H9 (cell line): ENCODE measurements around the gene ST8SIA5. TPM values are rescaled to one million over a fixed set of nuclear protein-coding genes. Genes with fewer than 3 reads are reported as not detected.

Experiments
- DNase-seq: peaks from one replicate; pipeline ENCODE4 v3.0.0-alpha.2; 2017
- H2AFZ ChIP-seq: one replicate; pipeline ENCODE4 v1.6.1; 2013; ENCODE audit warnings: mild to moderate bottlenecking, low read length, control low read depth, moderate library complexity
- H2AK5ac ChIP-seq: 2 replicates; pipeline ENCODE4 v1.6.1; 2013; ENCODE audit warnings: low read length, control low read depth, mixed read lengths; ENCODE audit not compliant: insufficient read length
- H2BK120ac ChIP-seq: one replicate; pipeline ENCODE4 v1.6.1; 2013; ENCODE audit warnings: low read depth, mild to moderate bottlenecking, low read length, control low read depth, inconsistent platforms; ENCODE audit not compliant: poor library complexity, severe bottlenecking
- H2BK12ac ChIP-seq: 2 replicates; pipeline ENCODE4 v1.6.1; 2013; ENCODE audit warnings: low read length, control low read depth, mixed read lengths, low read depth; ENCODE audit not compliant: insufficient read length
- H2BK15ac ChIP-seq: 2 replicates; pipeline ENCODE4 v1.6.1; 2013; ENCODE audit warnings: low read depth, low read length, control low read depth
- H2BK20ac ChIP-seq: one replicate; pipeline ENCODE4 v1.6.1; 2013; ENCODE audit warnings: low read depth, mild to moderate bottlenecking, low read length, control low read depth, inconsistent platforms; ENCODE audit not compliant: poor library complexity, severe bottlenecking
- H2BK5ac ChIP-seq: 2 replicates; pipeline ENCODE4 v1.6.1; 2013; ENCODE audit warnings: low read length, control low read depth, mixed read lengths; ENCODE audit not compliant: insufficient read length
- H3K14ac ChIP-seq: 2 replicates; pipeline ENCODE4 v1.6.1; 2013; ENCODE audit warnings: low read length, control low read depth; ENCODE audit not compliant: insufficient read depth
- H3K18ac ChIP-seq: 2 replicates; pipeline ENCODE4 v1.6.1; 2013; ENCODE audit warnings: low read depth, mild to moderate bottlenecking, mixed read lengths, low read length, control low read depth; ENCODE audit not compliant: insufficient read length
- H3K23ac ChIP-seq: 2 replicates; pipeline ENCODE4 v1.6.1; 2013; ENCODE audit warnings: low read length, control low read depth, mixed read lengths, low read depth; ENCODE audit not compliant: insufficient read length
- H3K23me2 ChIP-seq: 2 replicates; pipeline ENCODE4 v1.6.1; 2013; ENCODE audit warnings: low read depth, mild to moderate bottlenecking, mixed read lengths, low read length, control low read depth; ENCODE audit not compliant: insufficient read length, poor library complexity, severe bottlenecking
- H3K27ac ChIP-seq: 2 replicates; pipeline ENCODE4 v1.5.1; 2013; ENCODE audit warnings: low read length, control low read depth, mixed read lengths, low read depth; ENCODE audit not compliant: insufficient read length
- H3K27me3 ChIP-seq: 2 replicates; pipeline ENCODE4 v1.6.1; 2013; ENCODE audit warnings: low read length, control low read depth, inconsistent platforms; ENCODE audit not compliant: insufficient read depth
- H3K4ac ChIP-seq: 2 replicates; pipeline ENCODE4 v1.6.1; 2013; ENCODE audit warnings: low read depth, mild to moderate bottlenecking, control low read depth, inconsistent platforms, low read length, moderate library complexity
- H3K4me1 ChIP-seq: 2 replicates; pipeline ENCODE4 v1.6.1; 2013; ENCODE audit warnings: low read length, control low read depth, inconsistent platforms; ENCODE audit not compliant: insufficient read depth
- H3K4me2 ChIP-seq: 2 replicates; pipeline ENCODE4 v1.6.1; 2013; ENCODE audit warnings: low read length, control low read depth, mixed read lengths; ENCODE audit not compliant: insufficient read length, insufficient read depth
- H3K56ac ChIP-seq: 2 replicates; pipeline ENCODE4 v1.6.1; 2013; ENCODE audit warnings: low read depth, mild to moderate bottlenecking, mixed read lengths, low read length, control low read depth; ENCODE audit not compliant: insufficient read length
- H3K79me1 ChIP-seq: 2 replicates; pipeline ENCODE4 v1.6.1; 2013; ENCODE audit warnings: low read depth, mild to moderate bottlenecking, moderate library complexity, low read length, control low read depth, inconsistent platforms; ENCODE audit not compliant: insufficient read depth, poor library complexity, severe bottlenecking
- H3K79me2 ChIP-seq: 2 replicates; pipeline ENCODE4 v1.6.1; 2013; ENCODE audit warnings: low read length, control low read depth, inconsistent platforms; ENCODE audit not compliant: insufficient read depth
- H3K9ac ChIP-seq: 2 replicates; pipeline ENCODE4 v1.6.1; 2013; ENCODE audit warnings: low read length, control low read depth, mixed read lengths; ENCODE audit not compliant: insufficient read length; ENCODE audit errors: extremely low read depth
- H3K9me3 ChIP-seq: one replicate; pipeline ENCODE4 v1.6.1; 2013; ENCODE audit warnings: low read depth, low read length, inconsistent platforms; ENCODE audit not compliant: control insufficient read depth
- H3T11ph ChIP-seq: one replicate; pipeline ENCODE4 v1.6.1; 2013; ENCODE audit warnings: mild to moderate bottlenecking, low read length, control low read depth, inconsistent platforms
- H4K20me1 ChIP-seq: one replicate; pipeline ENCODE4 v1.6.1; 2013; ENCODE audit not compliant: control insufficient read depth, insufficient read length, insufficient read depth
- H4K5ac ChIP-seq: 2 replicates; pipeline ENCODE4 v1.6.1; 2013; ENCODE audit warnings: low read depth, mild to moderate bottlenecking, mixed read lengths, low read length, control low read depth; ENCODE audit not compliant: insufficient read length
- H4K8ac ChIP-seq: replicated peaks from 2 replicates; pipeline ENCODE4 v1.6.1; 2013; ENCODE audit warnings: low read length, control low read depth, mixed read lengths, low read depth; ENCODE audit not compliant: insufficient read length
- H4K91ac ChIP-seq: 2 replicates; pipeline ENCODE4 v1.6.1; 2013; ENCODE audit warnings: low read depth, mild to moderate bottlenecking, moderate library complexity, mixed read lengths, low read length, control low read depth; ENCODE audit not compliant: insufficient read length
- H3K27ac Mint-ChIP-seq, 3 experiments: 2 replicates in 2 of 3; 3 replicates in 1 of 3; pipeline ENCODE4 v1.8.0; 2020 to 2021; ENCODE audit warnings: mixed read lengths in 3 of 3, mild to moderate bottlenecking in 1 of 3, moderate library complexity in 1 of 3
- H3K27me3 Mint-ChIP-seq: 2 replicates; pipeline ENCODE4 v1.8.0; 2021; ENCODE audit warnings: low read depth, mild to moderate bottlenecking, moderate library complexity, mixed read lengths
- H3K36me3 Mint-ChIP-seq, 3 experiments: 2 replicates in 2 of 3; 3 replicates in 1 of 3; pipeline ENCODE4 v1.8.0; 2020 to 2021; ENCODE audit warnings: low read depth in 3 of 3, mixed read lengths in 3 of 3; ENCODE audit not compliant: insufficient read depth in 1 of 3
- H3K4me1 Mint-ChIP-seq, 2 experiments: 2 replicates each; pipeline ENCODE4 v1.8.0; 2020; ENCODE audit warnings: mixed read lengths in 2 of 2
- H3K4me3 Mint-ChIP-seq, 2 experiments: 2 replicates in 1 of 2; 3 replicates in 1 of 2; pipeline ENCODE4 v1.8.0; 2020 to 2021; ENCODE audit warnings: mild to moderate bottlenecking in 2 of 2, mixed read lengths in 2 of 2, moderate library complexity in 1 of 2
- H3K9me3 Mint-ChIP-seq, 2 experiments: 2 replicates in 1 of 2; 3 replicates in 1 of 2; pipeline ENCODE4 v1.8.0; 2020; ENCODE audit warnings: mild to moderate bottlenecking in 2 of 2, mixed read lengths in 2 of 2, moderate library complexity in 1 of 2
- WGBS: extraction: QIAGEN DNeasy Blood & Tissue Kit; methylation state at CpG from one replicate; pipeline ENCODE4 v1.1.7; 2013; ENCODE audit warnings: missing lambda C conversion rate, low lambda C conversion rate, mixed read lengths; ENCODE audit not compliant: insufficient read length; ENCODE audit errors: extremely low coverage; 5-methylcytosine and 5-hydroxymethylcytosine counted together
- total RNA-seq: library from RNA; stranded (reverse); gene quantifications from 2 replicates; pipeline ENCODE4 v1.2.1, GENCODE V29; 2021
- TF ChIP-seq, protein P1 (sequence below): fragments of 200-600 bp; sonication (generic); conservative IDR thresholded peaks from 3 replicates; pipeline ENCODE4 v1.8.0; 2021; ENCODE audit warnings: antibody characterized with exemption, mild to moderate bottlenecking

The ST8SIA5 gene
- total RNA-seq, 1 experiment from 2014 or later, result 0.63 TPM

DNA sequence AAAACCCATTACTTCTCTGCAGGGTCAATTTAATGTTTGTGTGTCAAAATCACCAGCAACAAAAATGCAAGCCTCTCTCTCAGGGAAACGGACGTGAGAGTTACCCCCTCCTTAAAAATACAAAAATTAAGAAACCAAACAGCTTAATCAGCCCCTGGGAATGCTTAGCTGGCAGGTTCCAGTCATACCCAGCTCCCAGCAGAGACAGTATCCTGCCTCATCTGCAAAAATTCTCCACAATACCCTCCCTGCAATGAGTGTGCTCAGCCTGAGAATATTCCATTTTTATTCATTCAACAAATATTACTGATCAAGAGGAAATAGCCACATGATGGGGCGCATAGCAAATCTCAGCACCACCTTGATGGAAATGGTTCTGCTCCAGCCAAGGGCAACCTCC lies 36.3 kb downstream of the ST8SIA5 start:
- no peak overlapping the region for H4K8ac ChIP-seq
- H3K23me2 ChIP-seq, result no peaks in the 10 kb centered on the region
- H2BK5ac ChIP-seq, result no peak overlapping the region
- no peak overlapping the region for H3K14ac ChIP-seq
- no peak overlapping the region for H4K5ac ChIP-seq
- H3K27me3 Mint-ChIP-seq, result peaks cover 4% of the 10 kb centered on the region
- H2AFZ ChIP-seq, result no peak overlapping the region
- H3K27ac Mint-ChIP-seq, result 0 out of 7 replicates have a peak overlapping the region, but pooled peaks of 1 of the 3 experiments have one; percentile 36
- H3T11ph ChIP-seq, result no peak overlapping the region
- H3K27me3 ChIP-seq, result no peaks in the 10 kb centered on the region
- H2BK120ac ChIP-seq, result no peak overlapping the region
- WGBS, result no CpG with 5 or more reads among the region's 3 CpGs
- H3K4me1 ChIP-seq, result peaks cover 4% of the 10 kb centered on the region
- DNase-seq, result no peak
- H3K79me1 ChIP-seq, result no peaks in the 10 kb centered on the region
- H3K18ac ChIP-seq, result no peak overlapping the region
- H3K9me3 ChIP-seq, result no peaks in the 10 kb centered on the region
- no peak overlapping the region for H2BK20ac ChIP-seq
- H3K9me3 Mint-ChIP-seq, result no peaks in the 10 kb centered on the region
- TF ChIP-seq, protein P1, sequence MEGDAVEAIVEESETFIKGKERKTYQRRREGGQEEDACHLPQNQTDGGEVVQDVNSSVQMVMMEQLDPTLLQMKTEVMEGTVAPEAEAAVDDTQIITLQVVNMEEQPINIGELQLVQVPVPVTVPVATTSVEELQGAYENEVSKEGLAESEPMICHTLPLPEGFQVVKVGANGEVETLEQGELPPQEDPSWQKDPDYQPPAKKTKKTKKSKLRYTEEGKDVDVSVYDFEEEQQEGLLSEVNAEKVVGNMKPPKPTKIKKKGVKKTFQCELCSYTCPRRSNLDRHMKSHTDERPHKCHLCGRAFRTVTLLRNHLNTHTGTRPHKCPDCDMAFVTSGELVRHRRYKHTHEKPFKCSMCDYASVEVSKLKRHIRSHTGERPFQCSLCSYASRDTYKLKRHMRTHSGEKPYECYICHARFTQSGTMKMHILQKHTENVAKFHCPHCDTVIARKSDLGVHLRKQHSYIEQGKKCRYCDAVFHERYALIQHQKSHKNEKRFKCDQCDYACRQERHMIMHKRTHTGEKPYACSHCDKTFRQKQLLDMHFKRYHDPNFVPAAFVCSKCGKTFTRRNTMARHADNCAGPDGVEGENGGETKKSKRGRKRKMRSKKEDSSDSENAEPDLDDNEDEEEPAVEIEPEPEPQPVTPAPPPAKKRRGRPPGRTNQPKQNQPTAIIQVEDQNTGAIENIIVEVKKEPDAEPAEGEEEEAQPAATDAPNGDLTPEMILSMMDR, result no peak
- H2BK12ac ChIP-seq, result no peak overlapping the region
- no peak overlapping the region for H3K27ac ChIP-seq
- H3K9ac ChIP-seq, result no peak overlapping the region
- H3K56ac ChIP-seq, result no peak overlapping the region
- H3K23ac ChIP-seq, result no peak overlapping the region
- H3K79me2 ChIP-seq, result no peaks in the 10 kb centered on the region
- H2AK5ac ChIP-seq, result no peak overlapping the region
- H4K20me1 ChIP-seq, result no peaks in the 10 kb centered on the region
- no peak overlapping the region for H2BK15ac ChIP-seq
- peaks cover 4 to 7% of the 10 kb centered on the region in 2 experiments; a peak in 3 of 4 replicates for H3K4me1 Mint-ChIP-seq
- no peak overlapping the region for H4K91ac ChIP-seq
- no peaks in the 10 kb centered on the region for H3K36me3 Mint-ChIP-seq
- H3K4ac ChIP-seq, result no peak overlapping the region
- no peak overlapping the region for H3K4me3 Mint-ChIP-seq
- no peak overlapping the region for H3K4me2 ChIP-seq
